PFSK-1 (cell line): ENCODE results near the gene LRFN2.

Experiments
- POLR2AphosphoS5 ChIP-seq: IDR thresholded peaks from 2 replicates; pipeline ENCODE4 v1.6.1; 2012; ENCODE audit warnings: low read depth, mild to moderate bottlenecking, control low read depth, low read length, moderate library complexity
- SIN3A ChIP-seq: IDR thresholded peaks from 2 replicates; pipeline ENCODE4 v1.6.1; 2012; ENCODE audit warnings: mild to moderate bottlenecking, low read length, moderate library complexity, borderline replicate concordance; ENCODE audit not compliant: insufficient read depth
- TAF1 ChIP-seq: IDR thresholded peaks from 2 replicates; pipeline ENCODE4 v1.6.1; 2012; ENCODE audit warnings: low read length, control low read depth, borderline replicate concordance; ENCODE audit not compliant: insufficient read depth

DNA sequence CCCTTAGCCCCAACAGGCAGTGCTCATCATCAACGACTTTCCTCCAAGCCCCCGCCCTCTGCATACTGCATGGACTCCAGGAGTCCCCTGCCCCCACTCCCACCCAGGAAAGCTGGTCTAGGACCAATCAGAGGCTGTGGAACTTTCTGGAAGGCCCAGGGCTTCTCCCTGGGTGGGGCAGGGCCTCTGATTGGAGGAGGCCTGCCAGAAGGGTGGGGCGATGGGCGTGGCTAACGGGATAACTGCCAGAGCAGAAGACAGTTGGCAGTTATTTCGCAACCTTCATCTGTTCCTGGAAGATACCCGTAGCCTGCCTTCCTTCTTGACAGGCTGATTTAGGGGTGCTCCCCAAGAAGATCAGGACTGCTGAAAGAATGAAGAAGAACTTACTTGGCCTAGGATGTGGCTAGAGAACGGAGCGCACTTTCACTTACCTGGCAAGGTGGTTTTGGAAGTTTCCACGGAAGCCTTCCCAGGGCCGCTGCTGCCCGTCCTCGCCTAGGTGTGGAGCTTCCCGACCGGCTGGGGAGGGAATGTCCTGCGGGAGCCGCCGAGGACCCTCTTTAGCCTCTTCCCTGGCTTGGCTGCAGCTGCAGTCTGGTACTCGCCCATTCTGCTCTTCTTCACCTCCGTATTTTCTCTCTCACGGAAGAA lies 209.0 kb downstream of the LRFN2 start:
- TF ChIP-seq POLR2AphosphoS5, result no peak
- TF ChIP-seq TAF1, result no peak
- no peak for TF ChIP-seq SIN3A
